IPS-18c (cell line): ENCODE data around the gene U2AF1L4.
"Not testable (repeated sequence)": the region's sequence is repeated elsewhere in the genome, so short reads cannot be mapped to it uniquely, and the experiment has no call there.

Source experiments
- H3K4me3 ChIP-seq: 2 replicates; pipeline ENCODE4 v1.7.0; 2013; ENCODE audit warnings: low read depth, mild to moderate bottlenecking, low read length, moderate library complexity; ENCODE audit not compliant: insufficient read depth
- H3K9me3 ChIP-seq: one replicate; pipeline ENCODE4 v1.6.1; 2013; ENCODE audit warnings: mild to moderate bottlenecking, low read length, moderate library complexity; ENCODE audit not compliant: control insufficient read depth, insufficient read depth

The U2AF1L4 gene

DNA sequence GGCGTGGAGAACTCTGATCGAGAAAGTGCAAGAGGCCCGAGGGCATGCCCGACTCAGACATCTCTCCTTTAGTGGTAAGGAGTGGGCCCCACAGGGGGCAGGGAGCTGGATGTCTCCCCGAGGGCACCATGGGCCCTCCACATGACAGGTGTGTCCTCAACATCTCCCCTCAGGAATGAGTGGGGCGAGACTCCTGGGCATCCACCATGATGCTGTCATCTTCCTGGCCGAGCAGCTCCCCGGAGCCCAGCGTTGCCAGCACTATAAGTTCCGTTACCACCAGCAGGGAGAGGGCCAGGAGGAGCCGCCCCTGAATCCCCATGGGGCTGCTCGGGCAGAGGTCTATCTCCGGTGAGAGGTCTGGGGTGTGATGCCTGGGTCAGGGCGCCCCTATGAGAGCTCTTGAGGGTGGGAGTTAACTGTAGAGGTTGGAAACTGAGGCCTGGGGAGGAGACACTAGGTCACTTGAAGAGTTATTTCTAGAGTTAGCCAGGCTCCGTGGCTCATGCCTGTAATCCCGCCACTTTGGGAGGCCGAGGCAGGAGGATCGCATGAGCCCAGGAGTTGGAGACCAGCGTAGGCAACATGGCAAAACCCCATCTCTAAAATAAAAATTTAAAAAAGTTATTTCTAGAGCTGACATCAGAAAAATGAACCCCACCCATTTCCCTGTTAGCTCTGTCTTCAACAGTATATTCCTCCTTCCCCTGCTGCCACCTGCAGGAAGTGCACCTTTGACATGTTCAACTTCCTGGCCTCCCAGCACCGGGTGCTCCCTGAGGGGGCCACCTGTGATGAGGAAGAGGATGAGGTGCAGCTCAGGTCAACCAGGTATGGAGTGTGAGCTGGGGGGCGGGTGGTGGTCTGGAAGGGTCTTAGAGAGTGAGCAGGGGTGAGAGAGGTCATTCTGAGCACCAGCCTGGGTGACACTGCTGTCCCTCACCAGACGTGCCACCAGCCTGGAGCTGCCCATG lies 8.0 kb downstream of the U2AF1L4 start:
- H3K4me3 ChIP-seq = no peak overlapping the region
- H3K9me3 ChIP-seq = no peaks in the 10 kb centered on the region

DNA sequence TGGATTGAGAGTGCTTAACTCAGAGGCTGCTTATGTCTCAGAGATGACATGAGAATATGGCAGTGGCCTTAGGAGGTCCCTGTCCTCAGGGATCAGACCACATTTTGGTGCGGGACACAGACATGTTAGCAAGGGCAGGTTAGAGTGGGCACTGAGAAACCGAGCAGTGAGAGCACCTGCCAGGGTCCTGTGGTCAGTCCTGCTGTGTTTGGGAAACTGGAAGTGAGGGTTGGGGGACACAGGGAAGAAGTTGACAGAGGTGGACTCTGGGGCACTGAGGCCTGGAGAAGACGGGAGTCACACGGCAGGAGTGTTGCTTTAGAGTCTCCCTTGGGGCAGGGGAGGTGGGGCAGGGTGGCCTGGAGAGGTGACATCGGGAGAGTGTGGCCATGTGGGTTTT lies 10.3 kb downstream of the U2AF1L4 start:
- Histone ChIP-seq H3K9me3 (no peaks in the 10 kb centered on the region), H3K4me3 (no peak overlapping the region)

DNA sequence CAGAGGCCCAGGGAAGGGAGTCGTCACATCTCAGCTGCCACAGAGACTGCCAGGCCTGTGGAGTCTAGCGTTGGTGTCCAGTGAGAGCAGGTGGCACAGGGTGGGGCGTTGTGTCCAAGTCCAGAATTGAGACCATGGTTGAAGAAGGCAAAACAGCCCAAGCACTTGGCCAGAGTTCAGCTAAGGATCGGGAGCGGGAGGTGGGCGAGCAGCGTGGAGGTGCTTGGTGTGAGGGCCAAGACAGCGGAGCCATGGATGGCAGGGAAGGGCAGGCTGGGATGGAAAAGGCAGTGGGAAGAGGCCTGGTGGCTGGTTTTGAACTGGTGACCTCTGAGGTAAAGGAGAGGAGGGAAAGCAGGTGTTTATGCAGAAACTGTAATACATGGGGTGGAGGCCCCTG lies 10.9 kb downstream of the U2AF1L4 start:
- H3K4me3 ChIP-seq = no peak overlapping the region
- no peaks in the 10 kb centered on the region for H3K9me3 ChIP-seq

DNA sequence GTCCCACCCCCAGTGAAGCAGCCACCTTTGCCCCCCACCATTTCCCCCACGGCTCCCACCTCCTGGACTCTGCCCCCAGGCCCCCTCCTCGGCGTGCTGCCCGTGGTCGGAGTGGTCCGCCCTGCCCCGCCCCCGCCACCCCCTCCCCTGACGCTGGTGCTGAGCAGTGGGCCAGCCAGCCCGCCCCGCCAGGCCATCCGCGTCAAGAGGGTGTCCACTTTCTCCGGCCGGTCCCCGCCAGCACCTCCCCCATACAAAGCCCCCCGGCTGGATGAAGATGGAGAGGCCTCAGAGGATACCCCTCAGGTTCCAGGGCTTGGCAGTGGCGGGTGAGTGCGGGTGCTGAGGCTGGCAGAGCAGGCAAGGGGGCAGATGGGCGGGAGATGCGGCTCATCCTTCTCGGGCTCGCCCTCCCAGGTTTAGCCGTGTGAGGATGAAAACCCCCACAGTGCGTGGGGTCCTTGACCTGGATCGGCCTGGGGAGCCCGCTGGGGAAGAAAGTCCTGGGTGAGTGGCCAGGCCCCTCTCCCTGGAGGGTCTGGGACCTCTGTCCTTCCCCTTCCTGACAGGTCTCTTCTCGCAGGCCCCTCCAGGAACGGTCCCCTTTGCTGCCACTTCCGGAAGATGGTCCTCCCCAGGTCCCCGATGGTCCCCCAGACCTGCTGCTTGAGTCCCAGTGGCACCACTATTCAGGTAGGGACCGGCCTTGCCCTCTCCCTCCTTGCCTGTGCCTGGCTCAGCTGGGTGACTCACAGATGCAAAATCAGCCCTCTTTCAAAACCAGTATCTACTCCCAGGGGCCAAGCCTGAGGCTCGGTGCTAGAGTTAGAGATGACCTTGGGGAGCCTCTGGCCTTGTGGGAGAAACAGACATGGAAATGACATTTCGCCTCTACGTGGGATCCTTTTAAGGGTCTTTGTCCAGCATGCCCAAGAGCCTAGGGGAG lies 11.8 kb downstream of the U2AF1L4 start:
- no peak overlapping the region for H3K4me3 ChIP-seq

DNA sequence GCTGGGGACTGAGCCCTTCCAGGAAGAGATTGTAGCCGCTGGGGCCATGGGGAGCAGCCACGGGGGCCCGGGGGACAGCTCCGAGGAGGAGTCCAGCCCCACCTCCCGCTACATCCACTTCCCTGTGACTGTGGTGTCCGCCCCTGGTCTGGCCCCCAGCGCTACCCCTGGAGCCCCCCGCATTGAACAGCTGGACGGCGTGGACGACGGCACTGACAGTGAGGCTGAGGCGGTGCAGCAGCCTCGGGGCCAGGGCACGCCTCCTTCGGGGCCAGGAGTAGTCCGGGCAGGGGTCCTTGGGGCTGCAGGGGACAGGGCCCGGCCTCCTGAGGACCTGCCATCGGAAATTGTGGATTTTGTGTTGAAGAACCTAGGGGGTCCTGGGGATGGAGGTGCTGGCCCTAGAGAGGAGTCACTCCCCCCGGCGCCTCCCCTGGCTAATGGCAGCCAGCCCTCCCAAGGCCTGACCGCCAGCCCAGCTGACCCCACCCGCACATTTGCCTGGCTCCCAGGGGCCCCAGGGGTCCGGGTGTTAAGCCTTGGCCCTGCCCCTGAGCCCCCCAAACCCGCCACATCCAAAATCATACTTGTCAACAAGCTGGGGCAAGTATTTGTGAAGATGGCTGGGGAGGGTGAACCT lies 12.6 kb downstream of the U2AF1L4 start:
- no peak overlapping the region for H3K4me3 ChIP-seq
- no peaks in the 10 kb centered on the region for H3K9me3 ChIP-seq

More for the DNA sequence above, 11.8 kb downstream of the U2AF1L4 start:
- H3K9me3 ChIP-seq = no peaks in the 10 kb centered on the region

DNA sequence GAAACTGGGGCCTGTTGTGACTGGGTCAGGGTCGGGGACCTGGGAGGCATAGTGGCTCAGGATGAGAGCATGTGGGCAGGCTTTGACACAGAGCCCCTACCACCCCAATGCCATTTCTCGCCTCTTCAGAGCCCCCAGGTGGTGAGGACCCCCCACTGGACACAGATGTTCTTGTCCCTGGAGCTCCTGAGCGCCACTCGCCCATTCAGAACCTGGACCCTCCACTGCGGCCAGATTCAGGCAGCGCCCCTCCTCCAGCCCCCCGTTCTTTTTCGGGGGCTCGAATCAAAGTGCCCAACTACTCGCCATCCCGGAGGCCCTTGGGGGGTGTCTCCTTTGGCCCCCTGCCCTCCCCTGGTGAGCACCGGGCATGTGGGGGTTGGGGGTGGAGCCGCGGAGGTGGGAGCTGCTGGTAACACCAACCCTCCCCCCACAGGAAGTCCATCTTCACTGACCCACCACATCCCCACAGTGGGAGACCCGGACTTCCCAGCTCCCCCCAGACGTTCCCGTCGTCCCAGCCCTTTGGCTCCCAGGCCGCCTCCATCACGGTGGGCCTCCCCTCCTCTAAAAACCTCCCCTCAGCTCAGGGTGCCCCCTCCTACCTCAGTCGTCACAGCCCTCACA lies 13.3 kb downstream of the U2AF1L4 start:
- no peak overlapping the region for H3K4me3 ChIP-seq
- no peaks in the 10 kb centered on the region for H3K9me3 ChIP-seq

DNA sequence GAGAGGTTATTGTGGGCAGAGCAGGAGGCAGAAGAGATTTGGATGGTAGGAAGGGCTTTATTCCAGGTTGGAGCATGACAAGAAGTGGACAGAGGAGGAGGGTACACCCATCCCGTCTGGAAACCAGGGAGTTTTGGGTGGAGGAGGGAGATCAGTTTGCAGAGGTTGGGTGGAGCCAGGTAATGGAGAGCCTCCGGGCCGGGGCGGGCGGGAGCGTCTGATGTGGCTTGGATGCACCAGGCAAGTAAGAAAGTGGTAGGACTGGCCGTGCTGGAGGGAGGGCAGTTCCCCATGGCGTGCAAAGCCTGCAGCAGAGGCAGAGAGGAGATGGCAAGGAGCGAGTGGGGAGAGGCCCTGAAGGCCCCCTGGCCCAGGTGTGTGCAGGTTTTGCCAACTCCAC lies 13.9 kb downstream of the U2AF1L4 start:
- H3K4me3 ChIP-seq = no peak overlapping the region

DNA sequence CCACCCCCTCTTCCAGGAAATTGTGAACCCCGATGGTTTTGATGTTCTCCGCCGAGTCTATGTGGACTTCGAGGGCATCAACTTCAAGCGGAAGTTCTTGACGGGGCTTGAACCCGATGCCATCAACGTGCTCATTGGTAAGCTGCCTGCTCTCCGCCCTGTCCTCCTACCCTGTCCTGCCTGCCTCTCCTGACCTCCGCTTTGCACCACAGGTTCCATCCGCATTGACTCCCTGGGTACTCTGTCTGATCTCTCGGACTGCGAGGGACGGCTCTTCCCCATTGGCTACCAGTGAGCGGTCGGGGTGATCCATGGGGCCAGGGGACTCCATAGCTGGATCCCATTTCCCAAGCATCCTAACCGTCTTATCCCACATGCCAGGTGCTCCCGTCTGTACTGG lies 14.9 kb downstream of the U2AF1L4 start:
- Histone ChIP-seq H3K4me3 (no peak overlapping the region), H3K9me3 (no peaks in the 10 kb centered on the region)

More for the DNA sequence above, 13.9 kb downstream of the U2AF1L4 start:
- no peaks in the 10 kb centered on the region for H3K9me3 ChIP-seq

DNA sequence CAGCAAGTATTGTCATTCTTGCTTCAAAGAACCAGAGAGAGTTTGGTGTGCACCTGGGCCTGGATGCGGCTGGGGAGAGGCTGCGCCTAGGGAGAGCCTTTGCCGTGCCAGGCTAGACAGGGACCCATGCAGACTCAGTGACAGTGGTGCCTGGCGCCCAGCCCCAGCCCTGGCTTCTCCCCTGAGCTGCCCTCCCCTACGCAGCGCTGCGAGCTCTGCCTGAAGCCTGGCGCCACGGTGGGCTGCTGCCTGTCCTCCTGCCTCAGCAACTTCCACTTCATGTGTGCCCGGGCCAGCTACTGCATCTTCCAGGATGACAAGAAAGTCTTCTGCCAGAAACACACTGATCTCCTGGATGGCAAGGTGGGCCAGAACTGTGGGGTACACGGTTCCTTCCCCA lies 15.5 kb downstream of the U2AF1L4 start:
- no peak overlapping the region for H3K4me3 ChIP-seq
- no peaks in the 10 kb centered on the region for H3K9me3 ChIP-seq

DNA sequence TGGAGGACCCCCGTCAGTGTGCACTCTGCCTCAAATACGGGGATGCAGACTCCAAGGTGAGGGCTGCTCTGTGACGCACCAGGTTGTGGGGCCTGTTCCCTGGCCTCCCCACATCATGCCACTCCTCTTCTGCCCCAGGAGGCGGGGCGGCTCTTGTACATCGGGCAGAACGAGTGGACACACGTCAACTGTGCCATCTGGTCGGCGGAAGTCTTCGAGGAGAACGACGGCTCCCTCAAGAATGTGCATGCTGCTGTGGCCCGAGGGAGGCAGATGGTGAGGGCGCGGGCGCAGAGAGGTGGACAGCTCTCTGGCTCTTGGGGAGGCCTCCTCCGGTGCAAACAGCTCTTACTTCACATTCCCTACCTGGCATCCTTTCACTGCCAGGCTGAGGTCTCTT lies 16.2 kb downstream of the U2AF1L4 start:
- H3K4me3 ChIP-seq = no peak overlapping the region
- H3K9me3 ChIP-seq = no peaks in the 10 kb centered on the region

DNA sequence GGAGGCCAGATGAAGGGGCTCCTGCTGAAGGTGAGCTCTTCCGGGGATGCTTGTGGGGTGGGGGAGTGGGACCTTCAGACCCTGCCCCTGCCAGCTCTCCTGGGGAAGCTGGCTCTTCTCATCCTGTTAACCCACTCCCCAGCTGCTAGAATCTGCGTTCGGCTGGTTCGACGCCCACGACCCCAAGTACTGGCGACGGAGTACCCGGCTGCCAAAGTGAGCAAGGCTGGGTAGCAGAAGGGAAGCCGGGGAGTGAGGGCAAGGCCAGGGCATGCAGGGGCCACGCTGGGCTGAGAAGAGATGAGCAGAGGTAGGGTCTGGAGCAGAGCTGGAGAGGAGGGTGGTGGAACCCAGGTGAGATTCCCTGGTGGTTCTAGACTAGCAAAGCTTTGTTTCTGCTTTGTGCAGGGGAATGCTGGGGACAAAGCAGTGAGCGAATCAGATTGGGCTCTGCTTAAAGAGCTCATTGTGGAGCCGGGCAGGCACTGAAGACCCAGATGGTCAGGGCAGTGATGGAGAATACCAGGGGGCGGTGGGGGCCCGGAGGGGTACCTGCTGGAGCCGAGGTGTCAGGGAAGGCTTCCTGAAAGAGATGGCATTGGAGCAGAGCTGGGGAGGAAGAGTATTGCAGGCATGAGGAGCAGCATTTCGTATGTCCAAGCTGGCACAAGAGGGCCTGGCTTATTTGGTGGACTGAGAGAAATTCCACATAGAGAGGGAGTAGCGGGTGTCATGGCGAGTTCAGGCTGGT lies 17.1 kb downstream of the U2AF1L4 start:
- no peaks in the 10 kb centered on the region for H3K9me3 ChIP-seq
- H3K4me3 ChIP-seq = no peak overlapping the region

DNA sequence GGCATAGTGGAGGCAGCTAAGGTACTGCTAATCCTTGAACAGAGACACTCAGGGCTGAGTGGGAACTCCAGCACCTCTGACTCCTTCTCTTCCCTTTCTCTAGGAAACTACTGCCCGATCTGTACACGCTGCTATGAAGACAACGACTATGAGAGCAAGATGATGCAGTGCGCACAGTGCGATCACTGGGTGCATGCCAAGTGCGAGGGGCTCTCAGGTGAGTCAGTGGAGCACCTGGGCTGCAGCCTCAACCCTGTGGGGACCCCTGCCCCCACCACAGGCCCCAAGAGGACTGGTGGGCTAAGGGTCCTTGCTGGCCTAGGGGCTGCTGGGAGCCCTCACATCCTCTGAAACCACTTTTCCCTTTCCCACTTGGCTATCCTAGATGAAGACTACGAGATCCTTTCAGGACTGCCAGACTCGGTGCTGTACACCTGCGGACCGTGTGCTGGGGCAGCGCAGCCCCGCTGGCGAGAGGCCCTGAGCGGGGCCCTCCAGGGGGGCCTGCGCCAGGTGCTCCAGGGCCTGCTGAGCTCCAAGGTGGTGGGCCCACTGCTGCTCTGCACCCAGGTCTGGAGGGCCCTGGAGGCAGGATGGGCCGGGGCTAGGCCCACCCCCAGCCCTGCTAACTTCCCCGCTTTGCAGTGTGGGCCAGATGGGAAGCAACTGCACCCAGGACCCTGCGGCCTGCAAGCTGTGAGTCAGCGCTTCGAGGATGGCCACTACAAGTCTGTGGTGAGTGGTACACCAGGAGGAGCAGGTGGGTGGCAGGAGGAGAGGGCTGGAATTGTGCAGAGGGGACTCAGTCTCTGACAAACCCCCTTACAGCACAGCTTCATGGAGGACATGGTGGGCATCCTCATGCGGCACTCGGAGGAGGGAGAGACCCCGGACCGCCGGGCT lies 17.9 kb downstream of the U2AF1L4 start:
- Histone ChIP-seq H3K9me3 (no peaks in the 10 kb centered on the region), H3K4me3 (no peak overlapping the region)

DNA sequence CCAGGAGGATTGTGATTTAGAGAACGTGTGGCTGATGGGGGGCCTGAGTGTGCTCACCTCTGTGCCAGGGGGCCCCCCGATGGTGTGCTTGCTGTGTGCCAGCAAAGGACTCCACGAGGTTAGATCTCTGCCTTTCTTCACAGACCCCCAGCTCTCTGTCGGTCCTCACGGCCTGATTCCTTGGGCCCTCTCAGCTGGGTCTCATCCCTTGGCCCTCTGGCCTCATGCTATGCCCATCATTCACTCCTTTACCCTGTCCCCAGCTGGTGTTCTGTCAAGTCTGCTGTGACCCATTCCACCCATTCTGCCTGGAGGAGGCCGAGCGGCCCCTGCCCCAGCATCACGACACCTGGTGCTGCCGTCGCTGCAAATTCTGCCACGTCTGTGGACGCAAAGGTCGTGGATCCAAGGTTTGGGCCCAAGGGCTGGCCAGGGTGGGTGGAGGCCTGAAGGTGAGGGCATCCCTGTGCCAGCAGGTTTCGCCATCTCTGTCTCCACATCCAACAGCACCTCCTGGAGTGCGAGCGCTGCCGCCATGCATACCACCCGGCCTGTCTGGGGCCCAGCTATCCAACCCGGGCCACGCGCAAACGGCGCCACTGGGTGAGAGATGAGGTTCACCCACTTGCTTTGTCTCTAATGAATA lies 19.9 kb downstream of the U2AF1L4 start:
- Histone ChIP-seq H3K9me3 (no peaks in the 10 kb centered on the region), H3K4me3 (no peak overlapping the region)

DNA sequence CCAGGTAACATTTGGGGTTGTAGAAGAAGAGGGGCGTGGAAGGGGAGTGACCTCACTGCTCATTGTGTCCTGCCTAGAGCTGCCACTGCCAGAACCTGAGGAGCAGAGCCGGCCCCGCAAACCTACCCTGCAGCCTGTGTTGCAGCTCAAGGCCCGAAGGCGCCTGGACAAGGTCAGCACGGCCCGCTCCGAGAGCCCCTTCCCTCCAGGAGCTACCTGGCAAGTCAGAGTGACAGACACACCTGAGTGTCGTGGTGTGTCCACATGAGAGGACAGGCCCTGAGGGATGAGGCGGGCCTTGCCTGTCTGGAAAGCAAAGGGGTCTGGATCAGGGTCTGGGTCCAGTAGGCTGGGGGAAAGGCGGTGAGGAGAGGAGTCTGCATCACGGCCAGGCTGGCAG lies 20.7 kb downstream of the U2AF1L4 start:
- Histone ChIP-seq H3K9me3 (no peaks in the 10 kb centered on the region), H3K4me3 (no peak overlapping the region)

DNA sequence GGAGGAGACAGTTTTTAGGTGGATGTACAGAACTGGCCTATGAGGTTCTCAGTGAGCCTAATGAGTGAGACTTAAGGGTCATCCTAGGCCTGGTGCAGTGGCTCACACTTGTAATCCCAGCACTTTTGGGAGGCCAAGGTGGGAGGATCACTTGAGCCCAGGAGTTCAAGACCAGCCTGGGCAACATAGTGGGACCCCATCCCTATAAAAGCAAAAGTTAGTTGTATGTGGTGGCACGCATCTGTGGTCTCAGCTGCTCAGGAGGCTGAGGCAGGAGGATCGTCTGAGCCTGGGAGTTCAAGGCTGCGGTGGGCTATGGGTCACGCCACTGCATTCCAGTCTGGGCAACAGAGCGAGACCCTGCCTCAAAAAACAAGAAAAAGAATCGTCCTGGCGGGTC lies 21.1 kb downstream of the U2AF1L4 start:
- H3K4me3 ChIP-seq, H3K9me3 ChIP-seq: not testable (repeated sequence)
